DND-41 (cell line): ENCODE measurements around the gene ZFYVE28.

Experiments
- ATAC-seq: fragments of 200-7000 bp; cut with Tn5 transposase; 3 replicates; pipeline ENCODE4 v1.9.1; 2021; ENCODE audit warnings: low read depth; ENCODE audit not compliant: insufficient read depth
- DNase-seq: peaks from one replicate; pipeline ENCODE4 v3.0.0-alpha.2; 2020
- H2AFZ ChIP-seq: 2 replicates; pipeline ENCODE4 v1.6.0; 2012; ENCODE audit warnings: low read depth, low read length
- H3K27ac ChIP-seq: 2 replicates; pipeline ENCODE4 v1.5.1; 2012; ENCODE audit warnings: low read length, inconsistent platforms
- H3K27me3 ChIP-seq: fragments of 200-600 bp; sonication (generic); 2 replicates; pipeline ENCODE4 v1.6.0; 2012; ENCODE audit warnings: low read length, mild to moderate bottlenecking, inconsistent platforms; ENCODE audit not compliant: insufficient read depth, poor library complexity
- H3K36me3 ChIP-seq: 2 replicates; pipeline ENCODE4 v1.5.1; 2012; ENCODE audit warnings: low read length, inconsistent platforms; ENCODE audit not compliant: insufficient read depth
- H3K4me1 ChIP-seq: 2 replicates; pipeline ENCODE4 v1.5.1; 2012; ENCODE audit warnings: mild to moderate bottlenecking, low read length; ENCODE audit not compliant: insufficient read depth
- H3K4me2 ChIP-seq: 2 replicates; pipeline ENCODE4 v1.6.0; 2012; ENCODE audit warnings: mild to moderate bottlenecking, moderate library complexity, low read length, inconsistent platforms; ENCODE audit not compliant: insufficient read depth
- H3K4me3 ChIP-seq, 2 experiments: fragments of 200-600 bp in 1 of 2; shearing (Covaris generic) in 1 of 2; 2 replicates each; pipeline ENCODE4 v1.5.1; 2012 to 2016; ENCODE audit warnings: inconsistent platforms in 2 of 2, low read length in 2 of 2, mild to moderate bottlenecking in 2 of 2, low read depth in 1 of 2, moderate library complexity in 1 of 2
- H3K79me2 ChIP-seq: 2 replicates; pipeline ENCODE4 v1.6.0; 2012; ENCODE audit warnings: low read length, inconsistent platforms; ENCODE audit not compliant: insufficient read depth
- H3K9ac ChIP-seq: 2 replicates; pipeline ENCODE4 v1.6.0; 2012; ENCODE audit warnings: low read depth, mild to moderate bottlenecking, inconsistent platforms, low read length, moderate library complexity
- H3K9me3 ChIP-seq: 2 replicates; pipeline ENCODE4 v1.5.1; 2012; ENCODE audit warnings: low read length, moderate library complexity, mild to moderate bottlenecking, inconsistent platforms; ENCODE audit not compliant: insufficient read depth, severe bottlenecking
- H4K20me1 ChIP-seq: 2 replicates; pipeline ENCODE4 v1.6.0; 2012; ENCODE audit warnings: low read length; ENCODE audit not compliant: insufficient read depth
- EZH2 ChIP-seq: IDR thresholded peaks from 3 replicates; pipeline ENCODE4 v1.6.1; 2012; ENCODE audit warnings: borderline replicate concordance, low read depth, mild to moderate bottlenecking, moderate library complexity, low read length, inconsistent platforms; ENCODE audit not compliant: severe bottlenecking
- TF ChIP-seq, protein P1 (sequence below): IDR thresholded peaks from 2 replicates; pipeline ENCODE4 v1.5.1; 2012; ENCODE audit warnings: borderline replicate concordance, low read length, moderate library complexity, mild to moderate bottlenecking; ENCODE audit not compliant: poor library complexity, severe bottlenecking; ENCODE audit errors: extremely low read depth

ZFYVE28 gene

GRCh38 chr4:2284934-2285612, 133.4 kb downstream of the ZFYVE28 start:
- H3K27me3 ChIP-seq = no peaks in the 10 kb centered on the region
- H3K36me3 ChIP-seq = no peaks in the 10 kb centered on the region
- H3K79me2 ChIP-seq = no peaks in the 10 kb centered on the region
- no peak overlapping the region for H3K4me3 ChIP-seq
- peaks cover 53% of the 10 kb centered on the region for H3K4me1 ChIP-seq
- no peak overlapping the region for H2AFZ ChIP-seq
- TF ChIP-seq, protein P1, sequence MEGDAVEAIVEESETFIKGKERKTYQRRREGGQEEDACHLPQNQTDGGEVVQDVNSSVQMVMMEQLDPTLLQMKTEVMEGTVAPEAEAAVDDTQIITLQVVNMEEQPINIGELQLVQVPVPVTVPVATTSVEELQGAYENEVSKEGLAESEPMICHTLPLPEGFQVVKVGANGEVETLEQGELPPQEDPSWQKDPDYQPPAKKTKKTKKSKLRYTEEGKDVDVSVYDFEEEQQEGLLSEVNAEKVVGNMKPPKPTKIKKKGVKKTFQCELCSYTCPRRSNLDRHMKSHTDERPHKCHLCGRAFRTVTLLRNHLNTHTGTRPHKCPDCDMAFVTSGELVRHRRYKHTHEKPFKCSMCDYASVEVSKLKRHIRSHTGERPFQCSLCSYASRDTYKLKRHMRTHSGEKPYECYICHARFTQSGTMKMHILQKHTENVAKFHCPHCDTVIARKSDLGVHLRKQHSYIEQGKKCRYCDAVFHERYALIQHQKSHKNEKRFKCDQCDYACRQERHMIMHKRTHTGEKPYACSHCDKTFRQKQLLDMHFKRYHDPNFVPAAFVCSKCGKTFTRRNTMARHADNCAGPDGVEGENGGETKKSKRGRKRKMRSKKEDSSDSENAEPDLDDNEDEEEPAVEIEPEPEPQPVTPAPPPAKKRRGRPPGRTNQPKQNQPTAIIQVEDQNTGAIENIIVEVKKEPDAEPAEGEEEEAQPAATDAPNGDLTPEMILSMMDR = no peak
- TF ChIP-seq EZH2 = no peak
- peak overlapping the region; percentile 49; the same call in 1 of the 2 replicates for H3K27ac ChIP-seq
- H3K9ac ChIP-seq = no peak overlapping the region
- no peak for ATAC-seq
- no peak overlapping the region for H3K4me2 ChIP-seq
- DNase-seq = peak; percentile 40
- no peaks in the 10 kb centered on the region for H3K9me3 ChIP-seq
- H4K20me1 ChIP-seq = no peaks in the 10 kb centered on the region

DNA sequence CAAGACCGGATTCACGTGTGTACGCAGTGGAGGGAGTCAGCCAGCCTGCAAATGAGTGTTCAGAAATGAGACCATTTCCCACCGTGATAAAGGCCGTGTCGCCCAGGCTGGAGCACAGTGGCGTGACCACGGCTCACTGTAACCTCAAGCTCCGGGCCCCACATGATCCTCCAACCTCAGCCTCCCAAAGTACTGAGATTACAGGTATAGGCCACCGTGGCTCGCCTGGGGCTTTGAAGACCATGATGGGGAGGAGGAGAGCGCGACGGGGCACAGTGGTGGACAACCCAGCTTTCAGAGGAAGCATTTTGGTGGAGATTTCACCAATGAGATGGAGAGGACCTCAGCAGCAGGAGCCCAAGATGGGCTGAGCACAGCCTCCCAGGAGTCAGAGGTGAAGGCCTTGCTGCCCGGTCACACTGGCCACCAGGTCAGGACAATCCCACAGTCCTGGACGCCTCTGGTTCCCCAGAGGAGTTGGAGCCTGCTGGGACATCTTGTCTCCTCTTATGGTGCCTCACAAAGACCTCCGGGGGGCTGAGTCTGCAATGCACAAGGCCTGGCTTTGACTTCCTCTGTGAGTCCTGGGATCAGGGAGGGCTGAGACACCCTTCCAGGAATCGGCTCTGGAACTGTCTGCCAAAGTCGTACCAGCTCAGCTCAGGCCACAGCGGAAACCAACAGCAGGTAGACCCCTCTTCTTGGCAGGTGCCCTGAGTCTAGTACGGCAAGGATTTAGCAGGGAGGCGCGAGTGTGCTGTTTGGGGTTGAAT, 134.1 kb downstream of the ZFYVE28 start:
- DNase-seq = no peak
- Histone ChIP-seq H3K27ac (peak overlapping the region; percentile 32; the same call in 1 of the 2 replicates), H3K36me3 (no peaks in the 10 kb centered on the region), H3K27me3 (no peaks in the 10 kb centered on the region), H4K20me1 (no peaks in the 10 kb centered on the region), H3K79me2 (no peaks in the 10 kb centered on the region), H3K4me2 (no peak overlapping the region), H3K4me3 (no peak overlapping the region), H3K4me1 (peaks cover 46% of the 10 kb centered on the region), H3K9me3 (no peaks in the 10 kb centered on the region), H3K9ac (no peak overlapping the region), H2AFZ (no peak overlapping the region)
- TF ChIP-seq, protein P1 = no peak
- TF ChIP-seq EZH2 = no peak
- no peak for ATAC-seq

DNA sequence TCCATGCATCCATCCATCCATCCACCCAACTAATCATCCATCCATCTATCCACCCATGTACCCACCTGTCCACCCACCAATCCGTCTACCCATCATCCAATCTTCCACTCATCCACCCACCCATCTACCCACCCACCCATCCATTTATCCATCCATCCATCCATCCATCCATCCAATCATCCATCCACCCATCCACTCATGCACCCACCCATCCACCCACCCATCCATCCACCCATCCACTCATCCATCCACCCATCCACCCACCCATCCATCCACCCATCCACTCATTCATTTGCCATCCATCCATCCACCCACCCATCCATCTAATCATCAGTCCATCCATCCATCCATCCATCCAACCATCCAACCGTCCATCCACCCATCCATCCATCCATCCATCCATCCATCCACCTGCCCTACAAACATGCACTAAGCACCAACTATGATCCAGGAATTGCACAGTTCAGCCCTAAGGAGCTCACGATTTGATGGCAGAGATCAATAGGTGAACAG, 135.2 kb downstream of the ZFYVE28 start:
- no peak for DNase-seq
- Histone ChIP-seq H3K9ac (no peak overlapping the region), H3K79me2 (no peaks in the 10 kb centered on the region), H3K4me2 (no peak overlapping the region), H4K20me1 (no peaks in the 10 kb centered on the region), H3K36me3 (no peaks in the 10 kb centered on the region), H3K9me3 (no peaks in the 10 kb centered on the region), H3K4me1 (peaks cover 44% of the 10 kb centered on the region), H3K4me3 (no peak overlapping the region), H3K27ac (peak overlapping the region; percentile 90), H2AFZ (no peak overlapping the region), H3K27me3 (no peaks in the 10 kb centered on the region)
- no peak for TF ChIP-seq EZH2
- TF ChIP-seq, protein P1 = no peak
- ATAC-seq = no peak
